H1 (cell line): ENCODE data around the gene SPECC1. TPM values are rescaled to one million over a fixed set of nuclear protein-coding genes. Genes with fewer than 3 reads are reported as not detected.

ENCODE experiments used
- CTCF ChIA-PET: fragments of 300-600 bp; sonication (Branson Sonifier 250); formaldehyde crosslinking; loops from one replicate; lab custom pipeline; 2021; ENCODE audit not compliant: partially characterized antibody; lab: Charles Lee
- POLR2A ChIA-PET: fragments of 300-600 bp; sonication (Branson Sonifier 250); formaldehyde crosslinking; loops from one replicate; lab custom pipeline; 2021; ENCODE audit warnings: inconsistent platforms; ENCODE audit not compliant: partially characterized antibody; lab: Charles Lee
- DNase-seq, 2 experiments: peaks; one replicate each; pipeline versions ENCODE4 v3.0.0 to v3.0.0-alpha.2; 2010 to 2022; ENCODE audit warnings: low spot score in 2 of 2, low read depth in 1 of 2, mixed read lengths in 1 of 2
- FAIRE-seq: peaks from 2 replicates; lab custom pipeline; 2011; peaks lifted over from hg19 to GRCh38; lab: Jason Lieb, UNC
- H2AFZ ChIP-seq: 2 replicates; pipeline ENCODE4 v1.8.1; 2012; ENCODE audit warnings: low read length, inconsistent platforms
- H2AK5ac ChIP-seq: 2 replicates; pipeline ENCODE4 v1.6.1; 2013; ENCODE audit warnings: low read depth, low read length
- H2BK120ac ChIP-seq: replicated peaks from 2 replicates; pipeline ENCODE3; 2013; ENCODE audit warnings: low read depth, low read length, inconsistent platforms
- H2BK12ac ChIP-seq: 2 replicates; pipeline ENCODE4 v1.6.1; 2013; ENCODE audit warnings: low read depth, low read length
- H2BK15ac ChIP-seq: 2 replicates; pipeline ENCODE4 v1.6.1; 2013; ENCODE audit warnings: low read length
- H2BK20ac ChIP-seq: 2 replicates; pipeline ENCODE4 v1.6.1; 2013; ENCODE audit warnings: low read length
- H2BK5ac ChIP-seq: 2 replicates; pipeline ENCODE4 v1.6.1; 2013; ENCODE audit warnings: low read depth, low read length
- H3K14ac ChIP-seq: 2 replicates; pipeline ENCODE4 v1.6.1; 2013; ENCODE audit warnings: inconsistent platforms; ENCODE audit not compliant: insufficient read length
- H3K18ac ChIP-seq: 2 replicates; pipeline ENCODE4 v1.6.1; 2013; ENCODE audit warnings: low read length; ENCODE audit errors: extremely low read depth
- H3K23ac ChIP-seq: 2 replicates; pipeline ENCODE4 v1.6.1; 2013; ENCODE audit warnings: inconsistent platforms; ENCODE audit not compliant: insufficient read length
- H3K23me2 ChIP-seq: 2 replicates; pipeline ENCODE4 v1.6.1; 2013; ENCODE audit warnings: low read depth, low read length
- H3K27ac ChIP-seq: 2 replicates; pipeline ENCODE4 v1.6.1; 2011; ENCODE audit warnings: low read depth, low read length, inconsistent platforms
- H3K27me3 ChIP-seq, 4 experiments: replicated peaks in 1 of 4; 1 replicate in 1 of 4; 2 replicates in 3 of 4; pipeline versions ENCODE4 v1.6.1 to v1.8.1; 2011 to 2013; ENCODE audit warnings: low read length in 3 of 4, mild to moderate bottlenecking in 3 of 4, inconsistent platforms in 2 of 4, mixed read lengths in 2 of 4, moderate library complexity in 1 of 4; ENCODE audit not compliant: control insufficient read depth in 3 of 4, insufficient read depth in 3 of 4; ENCODE audit errors: extremely low read depth in 1 of 4
- H3K36me3 ChIP-seq, 4 experiments: 2 replicates each; pipeline versions ENCODE4 v1.6.1 to v1.8.1; 2011 to 2013; ENCODE audit warnings: mild to moderate bottlenecking in 4 of 4, low read length in 3 of 4, moderate library complexity in 2 of 4, control low read depth in 1 of 4, inconsistent platforms in 1 of 4; ENCODE audit not compliant: insufficient read depth in 4 of 4, control insufficient read depth in 2 of 4
- H3K4ac ChIP-seq: replicated peaks from 2 replicates; pipeline ENCODE3; 2013; ENCODE audit warnings: low read length, low read depth, mixed read lengths, inconsistent platforms; ENCODE audit not compliant: insufficient read length
- H3K4me1 ChIP-seq, 4 experiments: replicated peaks in 1 of 4; 1 replicate in 1 of 4; 2 replicates in 3 of 4; pipeline versions ENCODE4 v1.6.1 to v1.8.1; 2011 to 2013; ENCODE audit warnings: low read length in 3 of 4, inconsistent platforms in 2 of 4, mixed read lengths in 1 of 4; ENCODE audit not compliant: insufficient read depth in 4 of 4, control insufficient read depth in 3 of 4
- H3K4me2 ChIP-seq, 2 experiments: 2 replicates each; pipeline versions ENCODE4 v1.6.1 to v1.8.1; 2011 to 2013; ENCODE audit warnings: low read depth in 2 of 2, low read length in 2 of 2, control low read depth in 1 of 2, inconsistent platforms in 1 of 2, mild to moderate bottlenecking in 1 of 2; ENCODE audit not compliant: insufficient read depth in 1 of 2
- H3K4me3 ChIP-seq, 4 experiments: fragments of 200-600, 300-600 bp in 1 of 4; sonication (generic), shearing (Covaris generic), sonication (Bioruptor Twin) in 1 of 4; 2 replicates each; pipeline versions ENCODE4 v1.5.1 to v1.8.1; 2011 to 2016; ENCODE audit warnings: low read length in 4 of 4, low read depth in 3 of 4, control low read depth in 2 of 4, inconsistent platforms in 2 of 4, mild to moderate bottlenecking in 2 of 4, mixed read lengths in 1 of 4, moderate library complexity in 1 of 4; ENCODE audit not compliant: insufficient read depth in 2 of 4; ENCODE audit errors: extremely low read depth in 1 of 4
- H3K56ac ChIP-seq: replicated peaks from 2 replicates; pipeline ENCODE3; 2013; ENCODE audit warnings: low read depth, mild to moderate bottlenecking, mixed read lengths, low read length, inconsistent platforms; ENCODE audit not compliant: insufficient read length
- H3K79me1 ChIP-seq: 2 replicates; pipeline ENCODE4 v1.6.1; 2013; ENCODE audit warnings: low read depth, low read length, control low read depth
- H3K79me2 ChIP-seq, 2 experiments: 2 replicates each; pipeline versions ENCODE4 v1.6.1 to v1.8.1; 2012 to 2013; ENCODE audit warnings: low read length in 2 of 2, mild to moderate bottlenecking in 2 of 2, inconsistent platforms in 1 of 2; ENCODE audit not compliant: insufficient read depth in 2 of 2, control insufficient read depth in 1 of 2
- H3K9ac ChIP-seq, 4 experiments: replicated peaks in 1 of 4; 1 replicate in 1 of 4; 2 replicates in 3 of 4; pipeline versions ENCODE4 v1.6.1 to v1.8.1; 2011 to 2013; ENCODE audit warnings: low read depth in 3 of 4, low read length in 3 of 4, control low read depth in 2 of 4, mild to moderate bottlenecking in 2 of 4, moderate library complexity in 2 of 4, inconsistent platforms in 1 of 4; ENCODE audit errors: extremely low read depth in 1 of 4
- H3K9me3 ChIP-seq, 2 experiments: 2 replicates each; pipeline versions ENCODE4 v1.6.1 to v1.8.1; 2012 to 2013; ENCODE audit warnings: mild to moderate bottlenecking in 2 of 2, moderate library complexity in 2 of 2, control low read depth in 1 of 2, inconsistent platforms in 1 of 2, low read depth in 1 of 2, low read length in 1 of 2, mixed read lengths in 1 of 2; ENCODE audit not compliant: insufficient read depth in 2 of 2
- H4K20me1 ChIP-seq, 2 experiments: replicated peaks in 1 of 2; 2 replicates each; pipeline versions ENCODE3 to v1.8.1; 2011 to 2013; ENCODE audit warnings: inconsistent platforms in 2 of 2, low read length in 2 of 2, mild to moderate bottlenecking in 1 of 2; ENCODE audit not compliant: insufficient read depth in 2 of 2, control insufficient read depth in 1 of 2
- H4K5ac ChIP-seq: 2 replicates; pipeline ENCODE4 v1.6.1; 2013; ENCODE audit warnings: low read length, low read depth, mixed read lengths, inconsistent platforms; ENCODE audit not compliant: insufficient read length
- H4K8ac ChIP-seq: 2 replicates; pipeline ENCODE4 v1.8.0; 2013; ENCODE audit warnings: mild to moderate bottlenecking, moderate library complexity, low read length, inconsistent platforms; ENCODE audit not compliant: insufficient read depth; ENCODE audit errors: extremely low read depth
- H4K91ac ChIP-seq: replicated peaks from 2 replicates; pipeline ENCODE3; 2013; ENCODE audit warnings: low read length, mixed read lengths, inconsistent platforms; ENCODE audit not compliant: insufficient read length
- PHF8 ChIP-seq: fragments of 200-600 bp; sonication (generic); conservative IDR thresholded peaks from 2 replicates; pipeline ENCODE4 v1.7.1; 2012; ENCODE audit warnings: low read depth, mild to moderate bottlenecking, inconsistent platforms, low read length, moderate library complexity
- WGBS, 2 experiments: shearing (Covaris generic) in 1 of 2; methylation state at CpG; one replicate each; pipeline versions ENCODE4 v1.1.6 to v1.1.7; 2013 to 2015; ENCODE audit warnings: low lambda C conversion rate in 2 of 2, mixed read lengths in 2 of 2, inconsistent platforms in 1 of 2, low coverage in 1 of 2, missing lambda C conversion rate in 1 of 2; ENCODE audit not compliant: insufficient replicate concordance in 2 of 2, insufficient coverage in 1 of 2, insufficient read length in 1 of 2; ENCODE audit errors: extremely low coverage in 1 of 2, missing lambda C conversion rate in 1 of 2; 5-methylcytosine and 5-hydroxymethylcytosine counted together
- polyA plus RNA-seq, 7 experiments: library from polyadenylated mRNA; depleted of rRNA in 3 of 7; stranded (reverse) in 5 of 7; unstranded in 2 of 7; fragments of >200 nt in 5 of 7; fragments of 200-250 nt in 2 of 7; gene quantifications; 1 replicate in 5 of 7; 2 replicates in 1 of 7; 4 replicates in 1 of 7; pipeline versions ENCODE4 v1.2.1 to v1.2.3, GENCODE V29; 2011 to 2013; ENCODE audit warnings: missing spikeins in 2 of 7, mixed read lengths in 2 of 7
- total RNA-seq: library from RNA; stranded (reverse); fragmentation: NEBNext Ultra II Directional; extraction: Animal tissue kit (Norgen Biotek cat#: 25700); gene quantifications from 2 replicates; pipeline ENCODE4 v1.2.1, GENCODE V29; 2021

SPECC1 gene
- total and polyA plus RNA-seq, 2 of the 8 experiments (the other 6 are each of a cell fraction or from before 2014, with no cell fraction given) = 35.8 to 87.9 TPM

- Histone ChIP-seq H3K79me1 (no peaks in the 10 kb centered on the region), H2BK15ac (no peak overlapping the region), H3K36me3 (no peaks in the 10 kb centered on the region), H3K4ac (no peak overlapping the region), H3K23me2 (no peaks in the 10 kb centered on the region), H4K5ac (no peak overlapping the region), H2AFZ (no peak overlapping the region), H3K14ac (no peak overlapping the region), H3K18ac (no peak overlapping the region), H2BK5ac (no peak overlapping the region), H2AK5ac (no peak overlapping the region), H3K27me3 (no peaks in the 10 kb centered on the region), H2BK12ac (no peak overlapping the region), H3K9me3 (no peaks in the 10 kb centered on the region), H3K4me3 (no peak overlapping the region), H3K79me2 (no peaks in the 10 kb centered on the region), H4K91ac (no peak overlapping the region), H2BK120ac (no peak overlapping the region), H2BK20ac (no peak overlapping the region), H3K23ac (no peak overlapping the region), H3K27ac (no peak overlapping the region), H3K9ac (no peak overlapping the region), H4K20me1 (no peaks in the 10 kb centered on the region), H4K8ac (no peak overlapping the region), H3K4me2 (no peak overlapping the region), H3K4me1 (no peaks in the 10 kb centered on the region), H3K56ac (no peak overlapping the region)
- CTCF ChIA-PET = no interaction called here
- POLR2A ChIA-PET = no interaction called here
- DNase-seq (no peak), FAIRE-seq (no peak)
- WGBS, 2 experiments = 92% methylated on average over 2 of the region's 2 CpGs; no CpG with 5 or more reads in 1 of the 2 experiments
- no peak for TF ChIP-seq PHF8
Observed at GRCh38 chr17:20039037-20039436, 29.9 kb downstream of the SPECC1 start.
